ENCODE measurements around the gene S100A3.
"Not testable (repeated sequence)": the region's sequence is repeated elsewhere in the genome, so short reads cannot be mapped to it uniquely, and the experiment has no call there.

S100A3 gene, protein sequence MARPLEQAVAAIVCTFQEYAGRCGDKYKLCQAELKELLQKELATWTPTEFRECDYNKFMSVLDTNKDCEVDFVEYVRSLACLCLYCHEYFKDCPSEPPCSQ

DNA sequence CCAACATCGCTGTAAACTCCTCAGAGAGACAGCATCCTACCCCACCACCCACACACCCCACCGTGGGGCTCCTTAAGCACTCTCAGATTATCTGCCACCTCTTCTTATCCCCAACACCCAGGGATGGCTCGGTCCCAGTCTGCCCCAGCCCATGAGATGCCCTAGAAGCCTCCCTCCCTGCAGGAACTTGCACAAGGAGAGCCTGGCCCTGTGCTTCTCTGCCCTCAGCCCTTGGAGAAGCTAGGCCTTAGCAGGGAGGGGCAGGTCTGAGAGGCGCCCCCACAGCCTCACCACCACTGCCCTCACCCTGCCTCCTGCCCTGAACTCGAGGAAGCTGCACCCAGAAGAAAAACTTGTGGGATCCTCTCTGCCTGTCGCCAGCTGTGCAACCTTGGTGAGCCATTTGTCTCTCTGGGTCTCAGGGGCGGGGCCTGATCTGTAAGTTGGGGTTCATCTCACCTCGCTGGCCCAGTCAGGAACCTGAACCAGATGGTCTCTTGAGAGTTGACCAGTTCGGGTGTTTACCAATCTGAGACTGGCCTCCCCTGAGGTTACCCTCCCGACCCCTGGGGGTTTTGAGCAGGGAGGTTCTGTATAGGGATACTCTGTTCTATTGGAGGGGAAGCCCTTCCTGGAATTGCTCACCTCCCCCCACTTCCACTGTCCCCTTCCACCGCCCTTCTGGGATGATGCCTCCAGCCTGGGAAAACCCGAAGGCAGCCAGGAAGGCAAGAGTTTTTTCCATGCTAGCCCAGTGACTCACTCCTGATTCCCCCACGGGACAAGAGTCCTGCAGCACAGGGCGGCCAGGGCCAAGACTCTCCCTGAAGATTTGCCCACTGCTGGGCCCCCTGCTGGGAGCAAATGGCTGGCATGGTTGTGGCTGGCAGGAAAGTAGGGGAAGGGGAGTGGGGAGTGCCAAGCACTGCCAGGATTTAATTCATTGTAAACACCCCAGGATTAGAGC, at the start of gene S100A3:
S100A3 (minus strand) TSS at position 537 of the 967 bp plus-strand sequence. CDS start 773 bp downstream, outside the sequence.
- DNase-seq = peak; percentile 94

GRCh38 chr1:153598309-153599172, 49.5 kb upstream of the S100A3 start:
- peak; percentile 79 for DNase-seq

GRCh38 chr1:153597206-153597605, 48.1 kb upstream of the S100A3 start:
- peak; percentile 82 for DNase-seq

- DNase-seq = no peak
Measured at GRCh38 chr1:153592748-153593147, 43.7 kb upstream of the S100A3 start.

GRCh38 chr1:153588482-153588881, 39.4 kb upstream of the S100A3 start:
- no peak for DNase-seq

- not testable (repeated sequence) for DNase-seq
Measured at GRCh38 chr1:153588033-153588432, 39.0 kb upstream of the S100A3 start.

DNA sequence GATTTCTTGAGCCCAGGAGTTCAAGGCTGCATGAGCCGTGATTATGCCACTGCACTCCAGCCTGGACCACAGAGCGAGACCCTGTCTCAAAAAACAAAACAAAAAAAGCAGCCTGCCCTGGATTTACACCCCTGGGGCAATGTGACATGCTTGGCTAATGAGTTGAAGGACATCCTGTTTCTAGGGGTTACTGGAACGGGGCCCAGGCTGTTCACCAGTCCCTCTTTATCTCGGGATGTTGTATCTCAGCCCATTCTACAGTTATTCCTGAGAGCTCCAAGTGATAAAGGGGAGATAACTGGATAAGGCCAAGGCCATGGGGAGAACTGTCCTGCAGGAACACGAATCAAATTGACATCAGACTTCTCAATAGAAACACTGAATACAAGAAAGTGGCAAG, 38.3 kb upstream of the S100A3 start:
- DNase-seq = peak; percentile 71

- no peak for DNase-seq
Measured at GRCh38 chr1:153586347-153586746, 37.3 kb upstream of the S100A3 start.

- no peak for DNase-seq
Measured at GRCh38 chr1:153585006-153585405, 35.9 kb upstream of the S100A3 start.

DNA sequence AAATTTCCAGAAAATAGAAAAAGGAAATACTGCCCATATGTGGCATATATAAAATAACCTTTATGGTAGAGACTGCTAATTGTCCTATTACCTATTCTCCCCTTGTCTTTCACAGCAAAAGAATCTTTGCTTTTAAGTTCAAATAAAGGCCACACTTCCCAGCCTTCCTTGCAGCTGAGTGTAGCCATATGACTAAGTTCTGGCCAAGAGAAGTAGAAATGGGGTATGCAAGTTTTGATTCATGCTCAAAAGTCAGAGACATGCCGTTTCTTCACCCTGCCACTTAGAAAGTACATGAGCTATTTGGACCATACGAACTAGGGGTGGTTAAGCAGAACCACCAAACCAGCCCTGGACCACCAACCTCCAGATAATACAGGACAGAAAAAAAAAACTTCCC, 34.9 kb upstream of the S100A3 start:
- DNase-seq = no peak

GRCh38 chr1:153583514-153583913, 34.5 kb upstream of the S100A3 start:
- not testable (repeated sequence) for DNase-seq

DNA sequence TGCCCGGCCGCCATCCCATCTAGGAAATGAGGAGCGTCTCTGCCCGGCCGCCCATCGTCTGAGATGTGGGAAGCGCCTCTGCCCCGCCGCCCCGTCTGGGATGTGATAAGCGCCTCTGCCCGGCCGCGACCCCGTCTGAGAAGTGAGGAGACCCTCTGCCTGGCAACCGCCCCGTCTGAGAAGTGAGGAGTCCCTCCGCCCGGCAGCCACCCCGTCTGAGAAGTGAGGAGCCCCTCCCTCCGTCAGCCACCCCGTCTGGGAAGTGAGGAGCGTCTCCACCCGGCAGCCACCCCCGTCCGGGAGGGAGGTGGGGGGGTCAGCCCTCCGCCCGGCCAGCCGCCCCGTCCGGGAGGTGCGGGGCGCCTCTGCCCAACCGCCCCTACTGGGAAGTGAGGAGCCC, 33.8 kb upstream of the S100A3 start:
- not testable (repeated sequence) for DNase-seq

DNA sequence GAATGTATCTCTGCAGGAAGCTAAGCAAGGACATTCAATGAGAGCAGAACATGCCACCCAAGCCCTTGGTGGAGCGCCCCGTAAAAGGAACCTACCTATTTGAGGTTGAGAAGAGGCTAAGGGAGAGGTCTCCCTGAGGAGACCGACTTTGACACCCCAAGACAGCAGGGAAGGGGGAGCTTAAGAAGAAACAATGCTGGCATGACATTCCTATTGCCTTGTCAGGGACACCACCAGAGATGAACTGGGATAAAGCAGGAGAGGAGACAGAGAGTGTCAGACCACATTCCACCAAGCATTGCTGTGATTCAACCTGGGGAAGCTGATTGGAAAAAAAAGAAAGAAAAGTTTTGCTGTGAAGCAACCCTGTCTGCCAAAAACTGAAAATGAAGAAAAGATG, 29.9 kb upstream of the S100A3 start:
- peak; percentile 53 for DNase-seq

GRCh38 chr1:153578490-153578889, 29.4 kb upstream of the S100A3 start:
- peak; percentile 76 for DNase-seq

GRCh38 chr1:153577624-153578051, 28.6 kb upstream of the S100A3 start:
- DNase-seq = peak; percentile 29

DNA sequence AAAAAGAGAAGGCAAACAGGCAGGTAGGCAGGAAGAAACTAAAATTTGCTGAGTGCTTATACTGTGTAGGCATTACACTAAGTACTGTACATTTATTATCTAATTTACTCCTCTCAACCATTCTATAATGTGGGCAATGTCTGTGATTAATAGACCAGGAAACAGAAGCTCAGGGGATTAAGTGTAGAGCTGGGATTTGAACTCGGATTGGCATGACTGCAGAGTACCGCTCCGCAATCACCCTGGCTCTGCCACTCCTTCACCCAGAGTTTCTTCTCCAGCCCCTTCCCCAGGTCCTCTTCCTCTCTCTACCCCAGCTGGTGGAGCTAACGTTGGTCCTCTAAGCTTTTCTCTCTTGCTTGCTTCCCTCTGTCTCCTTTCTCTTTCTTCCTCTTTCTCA, 28.1 kb upstream of the S100A3 start:
- DNase-seq = no peak

GRCh38 chr1:153575497-153575896, 26.4 kb upstream of the S100A3 start:
- DNase-seq = not testable (repeated sequence)

GRCh38 chr1:153575081-153575491, 26.0 kb upstream of the S100A3 start:
- DNase-seq = not testable (repeated sequence)

GRCh38 chr1:153573351-153573750, 24.3 kb upstream of the S100A3 start:
- no peak for DNase-seq

GRCh38 chr1:153572569-153573015, 23.5 kb upstream of the S100A3 start:
- peak; percentile 86 for DNase-seq

DNA sequence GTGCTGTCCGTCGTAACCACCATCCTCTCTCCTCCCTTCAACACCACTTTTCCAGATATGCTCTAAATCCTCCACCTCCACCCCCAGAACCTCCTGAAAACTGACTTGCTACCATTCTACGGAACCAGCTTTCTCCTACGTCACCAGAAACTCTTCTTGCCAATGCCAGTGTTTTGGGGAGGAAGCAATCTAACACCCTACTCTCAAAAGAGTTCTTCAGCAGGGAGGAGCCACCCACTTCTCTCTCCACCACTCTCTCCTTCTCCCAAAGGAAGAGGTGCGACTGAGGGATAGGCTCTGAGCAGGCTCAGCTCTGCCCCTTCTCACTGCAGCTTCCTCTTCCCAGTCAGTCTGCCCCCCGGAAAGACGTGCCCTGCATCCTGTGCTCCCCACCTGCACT, 22.6 kb upstream of the S100A3 start:
- no peak for DNase-seq

- DNase-seq = no peak
Measured at GRCh38 chr1:153570874-153571273, 21.8 kb upstream of the S100A3 start.

DNA sequence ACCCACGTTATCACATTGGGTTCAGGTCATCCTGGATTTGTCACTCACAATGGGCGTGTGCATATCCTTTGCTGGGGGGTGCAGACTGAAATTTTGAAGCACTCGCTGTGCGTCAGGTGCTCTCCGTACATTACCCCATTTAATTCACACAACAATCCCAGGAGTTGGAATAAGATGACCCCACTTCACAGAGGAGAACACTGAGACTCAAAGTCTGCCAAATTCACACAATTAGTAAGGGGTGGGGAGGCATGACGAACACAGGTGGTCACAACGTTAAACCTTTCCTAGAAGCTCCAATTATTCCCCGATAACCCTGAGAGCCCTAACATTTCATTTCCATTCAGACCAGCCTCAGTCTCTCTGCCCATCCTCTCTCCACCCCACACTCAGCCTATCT, 20.4 kb upstream of the S100A3 start:
- no peak for DNase-seq

All from EL (cell line).